LNCaP clone FGC (cell line): ENCODE measurements around the gene C17orf50.

ENCODE experiments used
- DNase-seq: peaks from one replicate; pipeline ENCODE4 v3.0.0-alpha.2; 2011; ENCODE audit warnings: low read depth
- H3K4me3 ChIP-seq: 2 replicates; pipeline ENCODE4 v1.5.1; 2011; ENCODE audit warnings: mild to moderate bottlenecking, low read depth, low read length, control low read depth
- TF ChIP-seq, protein P1 (sequence below): IDR thresholded peaks from 2 replicates; pipeline ENCODE4 v1.5.1; 2012; ENCODE audit warnings: mild to moderate bottlenecking; ENCODE audit not compliant: control insufficient read depth, insufficient read depth; ENCODE audit errors: extremely low read depth

C17orf50 gene

DNA sequence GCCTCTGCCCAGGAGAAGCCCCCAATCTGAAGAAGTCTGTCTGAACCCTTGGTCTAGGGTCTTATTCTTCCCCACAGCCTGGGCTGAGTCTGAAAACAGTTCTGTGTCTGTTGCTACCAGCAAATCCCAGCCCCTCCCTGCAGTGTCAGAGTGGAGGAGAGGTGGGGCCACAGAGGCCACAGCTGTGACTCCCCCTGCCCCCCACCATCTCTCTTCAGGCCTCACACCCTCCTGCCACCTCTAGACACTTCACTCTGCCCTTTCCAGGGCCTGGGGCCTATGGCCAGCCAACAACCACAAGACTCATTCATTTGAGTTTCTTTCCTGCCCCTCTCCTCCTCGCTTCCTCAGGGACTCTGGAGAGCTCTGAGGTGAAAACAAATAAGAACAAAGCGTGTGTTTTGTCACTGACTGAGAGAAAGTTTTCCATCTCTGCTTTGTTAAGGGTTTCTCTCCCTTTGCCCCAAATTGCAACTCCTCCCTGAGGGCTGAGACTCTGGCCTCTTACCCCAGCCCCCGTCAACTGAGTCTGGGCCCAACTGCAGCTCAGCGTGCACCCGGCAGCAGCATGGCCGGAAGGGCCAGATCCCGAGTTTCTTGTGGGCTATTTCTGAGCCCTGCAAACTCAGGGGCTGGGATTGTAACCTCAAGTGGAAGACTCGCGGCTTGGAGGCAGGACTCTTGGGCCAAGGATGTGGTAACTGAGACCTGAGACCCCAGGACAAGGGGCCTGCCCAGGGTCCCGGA, 13.2 kb downstream of the C17orf50 start:
- H3K4me3 ChIP-seq = no peak overlapping the region
- no peak for DNase-seq
- TF ChIP-seq, protein P1, sequence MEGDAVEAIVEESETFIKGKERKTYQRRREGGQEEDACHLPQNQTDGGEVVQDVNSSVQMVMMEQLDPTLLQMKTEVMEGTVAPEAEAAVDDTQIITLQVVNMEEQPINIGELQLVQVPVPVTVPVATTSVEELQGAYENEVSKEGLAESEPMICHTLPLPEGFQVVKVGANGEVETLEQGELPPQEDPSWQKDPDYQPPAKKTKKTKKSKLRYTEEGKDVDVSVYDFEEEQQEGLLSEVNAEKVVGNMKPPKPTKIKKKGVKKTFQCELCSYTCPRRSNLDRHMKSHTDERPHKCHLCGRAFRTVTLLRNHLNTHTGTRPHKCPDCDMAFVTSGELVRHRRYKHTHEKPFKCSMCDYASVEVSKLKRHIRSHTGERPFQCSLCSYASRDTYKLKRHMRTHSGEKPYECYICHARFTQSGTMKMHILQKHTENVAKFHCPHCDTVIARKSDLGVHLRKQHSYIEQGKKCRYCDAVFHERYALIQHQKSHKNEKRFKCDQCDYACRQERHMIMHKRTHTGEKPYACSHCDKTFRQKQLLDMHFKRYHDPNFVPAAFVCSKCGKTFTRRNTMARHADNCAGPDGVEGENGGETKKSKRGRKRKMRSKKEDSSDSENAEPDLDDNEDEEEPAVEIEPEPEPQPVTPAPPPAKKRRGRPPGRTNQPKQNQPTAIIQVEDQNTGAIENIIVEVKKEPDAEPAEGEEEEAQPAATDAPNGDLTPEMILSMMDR = no peak

DNA sequence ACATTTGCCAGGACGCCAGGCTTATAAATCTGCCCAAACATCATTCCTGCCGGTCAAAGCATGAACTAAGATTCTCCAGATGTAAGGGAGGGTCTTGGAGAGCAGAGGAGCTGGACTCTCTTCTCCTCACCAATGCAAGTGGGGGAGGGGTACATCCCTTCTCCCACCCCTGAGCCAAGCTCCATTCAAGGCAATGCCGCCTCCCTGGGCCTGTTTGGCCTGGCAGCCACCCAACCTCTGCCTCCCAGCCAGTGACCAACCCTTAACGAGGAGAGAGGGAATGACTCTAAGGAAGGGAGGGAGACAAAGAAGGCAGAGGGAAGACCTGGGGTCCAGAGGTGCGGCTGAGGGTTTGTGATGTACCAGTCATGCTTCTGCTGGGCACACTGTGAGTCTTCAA, 13.8 kb downstream of the C17orf50 start:
- no peak overlapping the region for H3K4me3 ChIP-seq
- TF ChIP-seq, protein P1 = no peak
- DNase-seq = no peak

DNA sequence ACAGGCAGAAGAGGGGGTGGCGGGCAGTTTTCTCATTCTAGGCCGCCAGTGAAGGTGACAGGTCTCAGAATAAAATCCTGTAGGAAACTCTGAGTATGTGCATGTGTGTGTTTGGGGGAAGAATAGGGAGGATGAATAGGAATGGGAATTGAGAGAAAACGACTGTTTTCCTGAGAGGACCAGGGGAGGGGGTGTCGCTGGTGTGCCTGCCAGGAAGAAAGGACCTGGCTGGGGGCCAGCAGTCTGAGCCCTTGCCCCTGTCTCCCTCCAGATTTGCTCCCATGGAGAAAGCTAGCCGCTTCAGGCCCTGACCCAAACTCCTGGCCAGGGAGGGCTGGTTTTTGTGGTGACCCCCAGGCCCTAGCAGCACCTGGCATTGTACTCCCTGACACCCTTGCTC, 14.4 kb downstream of the C17orf50 start:
- DNase-seq = no peak
- H3K4me3 ChIP-seq = no peak overlapping the region
- TF ChIP-seq, protein P1 = no peak

DNA sequence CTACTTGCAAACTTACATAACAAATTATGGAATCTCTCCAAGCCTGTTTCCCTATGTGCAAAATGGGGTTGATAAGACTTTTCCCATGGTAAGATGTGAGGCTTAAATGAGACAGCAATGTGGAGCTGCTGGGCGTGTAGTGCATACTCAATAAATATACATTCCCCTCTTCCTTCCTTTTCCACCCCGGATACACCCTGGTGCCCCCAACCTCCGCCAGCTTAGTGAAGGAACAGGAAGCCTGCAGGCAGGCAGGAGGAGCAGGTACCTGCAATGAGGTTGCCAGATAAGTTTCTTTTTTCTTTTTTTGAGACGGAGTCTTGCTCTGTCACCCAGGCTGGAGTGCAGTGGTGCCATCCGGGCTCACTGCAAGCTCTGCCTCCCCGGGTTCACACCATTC, 14.9 kb downstream of the C17orf50 start:
- TF ChIP-seq, protein P1 = no peak
- H3K4me3 ChIP-seq = no peak overlapping the region
- DNase-seq = no peak

DNA sequence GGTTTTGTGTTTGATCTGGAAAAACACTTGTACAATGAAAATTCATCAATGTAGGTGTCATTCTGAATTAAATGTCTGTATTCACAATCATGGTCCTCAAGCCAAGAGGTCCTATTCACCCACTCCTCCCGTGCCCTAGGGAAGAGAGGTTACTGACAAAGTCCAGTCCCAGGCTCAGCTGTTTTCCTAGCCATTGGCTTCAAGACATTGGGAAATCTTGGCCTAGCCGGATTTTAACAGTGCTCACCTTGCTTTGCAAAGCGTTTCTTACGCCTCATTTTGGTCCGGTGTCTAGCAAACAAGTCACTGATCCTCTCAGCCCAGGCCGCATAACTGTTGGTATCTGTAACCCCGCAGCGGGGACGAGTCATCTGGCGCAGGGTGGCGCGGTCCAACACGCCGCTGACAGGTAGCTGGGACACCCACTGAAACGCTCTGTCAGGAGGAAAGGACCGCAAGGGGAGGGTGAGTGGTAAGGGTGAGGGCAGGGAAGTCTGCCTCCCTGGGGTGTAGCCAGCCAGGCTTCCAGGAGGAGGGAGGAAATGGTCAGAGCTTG, 18.0 kb downstream of the C17orf50 start:
- H3K4me3 ChIP-seq = no peak overlapping the region
- TF ChIP-seq, protein P1 = no peak

DNA sequence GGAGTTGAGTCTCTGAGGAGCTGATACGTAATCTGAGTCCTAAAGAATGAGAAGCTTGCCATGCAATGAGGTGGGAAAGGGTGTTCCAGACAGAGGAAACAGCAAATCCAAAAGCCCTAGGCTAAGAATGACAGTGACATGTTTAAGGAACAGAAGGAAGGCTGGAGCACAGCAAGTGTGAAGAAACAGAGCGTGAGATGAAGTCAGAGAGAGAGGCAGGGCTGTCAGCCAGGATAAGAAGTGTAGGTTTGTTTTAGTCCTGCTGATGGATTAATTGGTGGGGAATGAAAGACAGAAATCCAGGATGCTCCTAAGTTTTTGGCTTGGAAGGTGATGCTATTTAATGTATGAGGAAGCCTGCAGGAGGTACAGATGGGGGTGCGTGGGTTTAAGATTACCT, 20.3 kb downstream of the C17orf50 start:
- DNase-seq = no peak
- TF ChIP-seq, protein P1 = no peak
- no peak overlapping the region for H3K4me3 ChIP-seq

More for the DNA sequence above, 18.0 kb downstream of the C17orf50 start:
- DNase-seq = no peak

DNA sequence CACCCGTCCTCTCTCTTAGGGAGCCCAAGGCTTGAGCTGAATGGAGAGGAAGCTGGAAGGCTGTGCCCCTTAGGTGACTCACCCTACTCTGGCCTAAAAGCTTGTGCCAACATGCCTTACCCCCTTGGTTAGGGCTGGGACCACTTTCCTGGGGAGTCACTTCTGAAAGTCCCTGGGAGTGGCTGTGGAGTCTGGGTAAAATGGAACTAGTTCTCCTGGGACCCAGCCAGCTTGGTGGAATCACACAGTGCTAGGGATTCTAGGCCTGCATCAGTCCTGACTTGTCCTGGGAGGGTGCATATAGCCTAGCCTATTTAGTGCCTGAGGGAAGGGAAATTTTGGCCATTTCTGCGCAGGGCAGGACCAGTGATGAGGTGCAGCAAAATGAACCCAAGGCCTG, 24.2 kb downstream of the C17orf50 start:
- TF ChIP-seq, protein P1 = no peak
- no peak overlapping the region for H3K4me3 ChIP-seq
- DNase-seq = no peak
